Measurements from ENCODE around the gene CACNA2D1.

DNA sequence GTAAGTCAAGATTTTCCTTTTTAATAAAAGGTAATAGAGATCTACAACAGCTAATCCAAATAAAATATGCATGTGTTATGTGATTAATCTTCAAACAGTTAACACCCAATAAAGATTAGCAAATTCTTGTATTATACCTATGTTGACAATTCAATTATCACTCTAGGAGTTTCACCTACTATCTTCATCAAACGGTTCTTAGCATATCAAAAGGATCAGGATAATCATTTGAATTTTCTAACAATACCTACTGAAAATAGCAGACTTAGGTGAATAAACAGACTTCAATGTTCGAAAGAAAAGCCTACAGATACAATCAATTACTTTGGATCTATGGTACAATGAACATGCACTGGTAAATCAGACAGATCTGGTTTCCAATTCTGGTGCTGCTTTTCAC, 268.3 kb downstream of the CACNA2D1 start:
- TF ChIP-seq, protein P1, sequence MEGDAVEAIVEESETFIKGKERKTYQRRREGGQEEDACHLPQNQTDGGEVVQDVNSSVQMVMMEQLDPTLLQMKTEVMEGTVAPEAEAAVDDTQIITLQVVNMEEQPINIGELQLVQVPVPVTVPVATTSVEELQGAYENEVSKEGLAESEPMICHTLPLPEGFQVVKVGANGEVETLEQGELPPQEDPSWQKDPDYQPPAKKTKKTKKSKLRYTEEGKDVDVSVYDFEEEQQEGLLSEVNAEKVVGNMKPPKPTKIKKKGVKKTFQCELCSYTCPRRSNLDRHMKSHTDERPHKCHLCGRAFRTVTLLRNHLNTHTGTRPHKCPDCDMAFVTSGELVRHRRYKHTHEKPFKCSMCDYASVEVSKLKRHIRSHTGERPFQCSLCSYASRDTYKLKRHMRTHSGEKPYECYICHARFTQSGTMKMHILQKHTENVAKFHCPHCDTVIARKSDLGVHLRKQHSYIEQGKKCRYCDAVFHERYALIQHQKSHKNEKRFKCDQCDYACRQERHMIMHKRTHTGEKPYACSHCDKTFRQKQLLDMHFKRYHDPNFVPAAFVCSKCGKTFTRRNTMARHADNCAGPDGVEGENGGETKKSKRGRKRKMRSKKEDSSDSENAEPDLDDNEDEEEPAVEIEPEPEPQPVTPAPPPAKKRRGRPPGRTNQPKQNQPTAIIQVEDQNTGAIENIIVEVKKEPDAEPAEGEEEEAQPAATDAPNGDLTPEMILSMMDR (IDR thresholded peaks at IDR 0.05): no peak
- no peak for TF ChIP-seq ZFX (IDR thresholded peaks at IDR 0.05; ENCODE audit: borderline replicate concordance)

Data from 22Rv1 (cell line).